Measurements from ENCODE around the gene PYGB.

PYGB gene

GRCh38 chr20:25248786-25249172 lies 894 bp downstream of the PYGB start:
- DNase-seq (ENCODE audit: low read depth, low spot score): no peak
- Histone ChIP-seq H3K9me3 (ENCODE audit: insufficient read depth, low read length) (no peaks in the 10 kb centered on the region), H3K4me3 (ENCODE audit: insufficient read length, low read depth) (peak overlapping the region; percentile 84), H3K27me3 (ENCODE audit: insufficient read depth, insufficient read length) (peaks cover 8% of the 10 kb centered on the region), H3K36me3 (ENCODE audit: insufficient read depth, insufficient read length, low read length) (peaks cover 19% of the 10 kb centered on the region), H3K4me1 (ENCODE audit: insufficient read depth, insufficient read length) (peaks cover 2% of the 10 kb centered on the region), H3K9ac (ENCODE audit: insufficient read length, low read depth) (peak overlapping the region; percentile 94)
- TF ChIP-seq YY1 (IDR thresholded peaks at IDR 0.05; ENCODE audit: insufficient read depth, insufficient read length) (no peak), SUZ12 (IDR thresholded peaks at IDR 0.05; ENCODE audit: extremely low read depth, insufficient read depth, insufficient read length) (no peak), ZNF274 (IDR thresholded peaks at IDR 0.05; ENCODE audit: low read depth, low read length) (no peak)

GRCh38 chr20:25249198-25249931 lies 1.5 kb downstream of the PYGB start:
- Histone ChIP-seq H3K9me3 (ENCODE audit: insufficient read depth, low read length) (no peaks in the 10 kb centered on the region), H3K4me3 (ENCODE audit: insufficient read length, low read depth) (peak overlapping the region; percentile 84), H3K27me3 (ENCODE audit: insufficient read depth, insufficient read length) (peaks cover 8% of the 10 kb centered on the region), H3K4me1 (ENCODE audit: insufficient read depth, insufficient read length) (peaks cover 2% of the 10 kb centered on the region), H3K9ac (ENCODE audit: insufficient read length, low read depth) (peak overlapping the region; percentile 94), H3K36me3 (ENCODE audit: insufficient read depth, insufficient read length, low read length) (peaks cover 20% of the 10 kb centered on the region)
- TF ChIP-seq ZNF274 (IDR thresholded peaks at IDR 0.05; ENCODE audit: low read depth, low read length) (no peak), SUZ12 (IDR thresholded peaks at IDR 0.05; ENCODE audit: extremely low read depth, insufficient read depth, insufficient read length) (no peak), YY1 (IDR thresholded peaks at IDR 0.05; ENCODE audit: insufficient read depth, insufficient read length) (no peak)
- DNase-seq (ENCODE audit: low read depth, low spot score): no peak

GRCh38 chr20:25250508-25250907 lies 2.6 kb downstream of the PYGB start:
- peaks cover 32% of the 10 kb centered on the region for H3K36me3 ChIP-seq (ENCODE audit: insufficient read depth, insufficient read length, low read length)
- no peak overlapping the region for H3K4me3 ChIP-seq (ENCODE audit: insufficient read length, low read depth)
- no peaks in the 10 kb centered on the region for H3K9me3 ChIP-seq (ENCODE audit: insufficient read depth, low read length)
- H3K9ac ChIP-seq (ENCODE audit: insufficient read length, low read depth): no peak overlapping the region
- H3K27me3 ChIP-seq (ENCODE audit: insufficient read depth, insufficient read length): peaks cover 8% of the 10 kb centered on the region
- TF ChIP-seq ZNF274 (IDR thresholded peaks at IDR 0.05; ENCODE audit: low read depth, low read length) (no peak), YY1 (IDR thresholded peaks at IDR 0.05; ENCODE audit: insufficient read depth, insufficient read length) (no peak), SUZ12 (IDR thresholded peaks at IDR 0.05; ENCODE audit: extremely low read depth, insufficient read depth, insufficient read length) (no peak)
- no peak for DNase-seq (ENCODE audit: low read depth, low spot score)
- peaks cover 3% of the 10 kb centered on the region for H3K4me1 ChIP-seq (ENCODE audit: insufficient read depth, insufficient read length)

DNA sequence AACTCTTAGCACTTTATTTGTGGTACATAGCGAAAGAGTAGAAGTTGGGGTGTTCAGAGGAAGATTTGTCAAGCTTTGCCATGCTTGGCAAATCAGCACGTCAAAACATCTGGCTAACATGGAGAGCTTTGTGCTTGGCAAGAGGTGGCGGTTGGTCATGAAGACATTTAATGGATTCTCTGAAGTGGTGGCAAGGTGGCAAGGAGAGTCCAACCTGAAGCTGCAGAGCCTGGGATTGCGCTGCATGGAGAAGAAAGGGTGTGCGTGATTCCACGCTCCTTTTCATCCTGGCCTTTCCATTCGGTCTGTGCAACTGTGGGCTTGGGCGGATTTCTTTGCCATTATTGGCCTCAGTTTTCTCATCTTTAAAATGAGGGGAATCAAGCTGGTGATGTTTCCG lies 3.1 kb downstream of the PYGB start:
- peaks cover 32% of the 10 kb centered on the region for H3K36me3 ChIP-seq (ENCODE audit: insufficient read depth, insufficient read length, low read length)
- peaks cover 3% of the 10 kb centered on the region for H3K4me1 ChIP-seq (ENCODE audit: insufficient read depth, insufficient read length)
- H3K9me3 ChIP-seq (ENCODE audit: insufficient read depth, low read length): no peaks in the 10 kb centered on the region
- TF ChIP-seq ZNF274 (IDR thresholded peaks at IDR 0.05; ENCODE audit: low read depth, low read length) (no peak), SUZ12 (IDR thresholded peaks at IDR 0.05; ENCODE audit: extremely low read depth, insufficient read depth, insufficient read length) (no peak), YY1 (IDR thresholded peaks at IDR 0.05; ENCODE audit: insufficient read depth, insufficient read length) (no peak)
- H3K4me3 ChIP-seq (ENCODE audit: insufficient read length, low read depth): no peak overlapping the region
- DNase-seq (ENCODE audit: low read depth, low spot score): no peak
- H3K27me3 ChIP-seq (ENCODE audit: insufficient read depth, insufficient read length): peaks cover 6% of the 10 kb centered on the region
- H3K9ac ChIP-seq (ENCODE audit: insufficient read length, low read depth): no peak overlapping the region

GRCh38 chr20:25251558-25251957 lies 3.7 kb downstream of the PYGB start:
- peaks cover 3% of the 10 kb centered on the region for H3K4me1 ChIP-seq (ENCODE audit: insufficient read depth, insufficient read length)
- H3K4me3 ChIP-seq (ENCODE audit: insufficient read length, low read depth): no peak overlapping the region

DNA sequence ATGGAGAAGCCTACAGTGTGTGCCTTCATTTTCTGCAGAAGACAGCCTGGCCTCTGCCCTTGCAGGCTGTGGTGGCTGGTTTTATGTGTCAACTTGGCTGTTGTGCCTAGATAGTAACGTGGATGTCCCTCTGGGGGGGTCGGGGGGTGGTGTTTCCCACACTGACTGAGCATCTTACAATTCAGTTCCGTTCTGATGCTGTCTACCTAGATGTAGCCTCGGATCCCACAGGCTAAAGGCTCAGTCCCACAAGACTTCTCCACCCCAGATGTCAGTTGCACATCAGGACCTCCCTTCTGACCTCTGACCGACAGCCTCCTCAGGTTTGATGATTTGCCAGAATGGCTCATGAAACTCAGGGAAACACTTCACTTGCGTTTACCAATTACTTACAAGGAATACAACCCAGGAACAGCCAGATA lies 4.4 kb downstream of the PYGB start:
- DNase-seq (ENCODE audit: low read depth, low spot score): no peak
- H3K9me3 ChIP-seq (ENCODE audit: insufficient read depth, low read length): no peaks in the 10 kb centered on the region
- TF ChIP-seq SUZ12 (IDR thresholded peaks at IDR 0.05; ENCODE audit: extremely low read depth, insufficient read depth, insufficient read length): no peak
- no peak for TF ChIP-seq YY1 (IDR thresholded peaks at IDR 0.05; ENCODE audit: insufficient read depth, insufficient read length)
- no peak for TF ChIP-seq ZNF274 (IDR thresholded peaks at IDR 0.05; ENCODE audit: low read depth, low read length)
- H3K36me3 ChIP-seq (ENCODE audit: insufficient read depth, insufficient read length, low read length): peaks cover 38% of the 10 kb centered on the region
- peaks cover 3% of the 10 kb centered on the region for H3K4me1 ChIP-seq (ENCODE audit: insufficient read depth, insufficient read length)
- no peak overlapping the region for H3K4me3 ChIP-seq (ENCODE audit: insufficient read length, low read depth)
- H3K9ac ChIP-seq (ENCODE audit: insufficient read length, low read depth): no peak overlapping the region
- H3K27me3 ChIP-seq (ENCODE audit: insufficient read depth, insufficient read length): no peaks in the 10 kb centered on the region

More at GRCh38 chr20:25251558-25251957, 3.7 kb downstream of the PYGB start:
- DNase-seq (ENCODE audit: low read depth, low spot score): no peak
- Histone ChIP-seq H3K9ac (ENCODE audit: insufficient read length, low read depth) (peak overlapping the region; percentile 27), H3K27me3 (ENCODE audit: insufficient read depth, insufficient read length) (peaks cover under 1% of the 10 kb centered on the region), H3K9me3 (ENCODE audit: insufficient read depth, low read length) (no peaks in the 10 kb centered on the region), H3K36me3 (ENCODE audit: insufficient read depth, insufficient read length, low read length) (peaks cover 32% of the 10 kb centered on the region)
- TF ChIP-seq YY1 (IDR thresholded peaks at IDR 0.05; ENCODE audit: insufficient read depth, insufficient read length): no peak
- no peak for TF ChIP-seq SUZ12 (IDR thresholded peaks at IDR 0.05; ENCODE audit: extremely low read depth, insufficient read depth, insufficient read length)
- no peak for TF ChIP-seq ZNF274 (IDR thresholded peaks at IDR 0.05; ENCODE audit: low read depth, low read length)

- TF ChIP-seq ZNF274 (IDR thresholded peaks at IDR 0.05; ENCODE audit: low read depth, low read length): no peak
- TF ChIP-seq YY1 (IDR thresholded peaks at IDR 0.05; ENCODE audit: insufficient read depth, insufficient read length): no peak
- no peak for TF ChIP-seq SUZ12 (IDR thresholded peaks at IDR 0.05; ENCODE audit: extremely low read depth, insufficient read depth, insufficient read length)
- H3K9ac ChIP-seq (ENCODE audit: insufficient read length, low read depth): no peak overlapping the region
- peaks cover 3% of the 10 kb centered on the region for H3K4me1 ChIP-seq (ENCODE audit: insufficient read depth, insufficient read length)
- H3K9me3 ChIP-seq (ENCODE audit: insufficient read depth, low read length): no peaks in the 10 kb centered on the region
- DNase-seq (ENCODE audit: low read depth, low spot score): no peak
- no peaks in the 10 kb centered on the region for H3K27me3 ChIP-seq (ENCODE audit: insufficient read depth, insufficient read length)
- peaks cover 41% of the 10 kb centered on the region for H3K36me3 ChIP-seq (ENCODE audit: insufficient read depth, insufficient read length, low read length)
- no peak overlapping the region for H3K4me3 ChIP-seq (ENCODE audit: insufficient read length, low read depth)
Observed at GRCh38 chr20:25252686-25253421, 5.0 kb downstream of the PYGB start.

Measured in NT2/D1 (cell line).